PFSK-1 (cell line): ENCODE results near the gene RHOH.

ENCODE experiments used
- POLR2AphosphoS5 ChIP-seq: IDR thresholded peaks from 2 replicates; pipeline ENCODE4 v1.6.1; 2012; ENCODE audit warnings: low read depth, mild to moderate bottlenecking, control low read depth, low read length, moderate library complexity
- TAF1 ChIP-seq: IDR thresholded peaks from 2 replicates; pipeline ENCODE4 v1.6.1; 2012; ENCODE audit warnings: low read length, control low read depth, borderline replicate concordance; ENCODE audit not compliant: insufficient read depth

GRCh38 chr4:40265910-40266274 lies 69.1 kb downstream of the RHOH start:
- TF ChIP-seq POLR2AphosphoS5 (no peak), TAF1 (no peak)
